ENCODE measurements around the gene GMDS.
"Not testable (repeated sequence)": the region's sequence is repeated elsewhere in the genome, so short reads cannot be mapped to it uniquely, and the experiment has no call there.

The GMDS gene

GRCh38 chr6:1770968-1771723 is 474.3 kb downstream of the GMDS start:
- in situ Hi-C loops (cut with HindIII; ENCODE audit: low sequenced_read_pairs), result no loop called here

- in situ Hi-C loops (cut with HindIII; ENCODE audit: low sequenced_read_pairs), result no loop called here
Observed at GRCh38 chr6:1770435-1770843, 475.0 kb downstream of the GMDS start.

GRCh38 chr6:1767481-1768246 is 477.7 kb downstream of the GMDS start:
- in situ Hi-C loops (cut with HindIII; ENCODE audit: low sequenced_read_pairs), result loop anchor here (5.0 kb wide), 2 partner anchors 45 to 140 kb away; no protein-coding TSS in a partner anchor

- in situ Hi-C loops (cut with HindIII; ENCODE audit: low sequenced_read_pairs), result loop anchor here (5.0 kb wide), 2 partner anchors 44 to 139 kb away; no protein-coding TSS in a partner anchor
Observed at GRCh38 chr6:1766654-1767053, 478.8 kb downstream of the GMDS start.

GRCh38 chr6:1765160-1765903 is 480.1 kb downstream of the GMDS start:
- in situ Hi-C loops (cut with HindIII; ENCODE audit: low sequenced_read_pairs), result loop anchor here (5.0 kb wide), 2 partner anchors 43 to 138 kb away; no protein-coding TSS in a partner anchor

- in situ Hi-C loops (cut with HindIII; ENCODE audit: low sequenced_read_pairs), result no loop called here
Observed at GRCh38 chr6:1764397-1764987, 480.9 kb downstream of the GMDS start.

- in situ Hi-C loops (cut with HindIII; ENCODE audit: low sequenced_read_pairs), result no loop called here
Observed at GRCh38 chr6:1763404-1763803, 482.0 kb downstream of the GMDS start.

- in situ Hi-C loops (cut with HindIII; ENCODE audit: low sequenced_read_pairs), result no loop called here
Observed at GRCh38 chr6:1762203-1762602, 483.2 kb downstream of the GMDS start.

GRCh38 chr6:1761477-1761877 is 483.9 kb downstream of the GMDS start:
- in situ Hi-C loops (cut with HindIII; ENCODE audit: low sequenced_read_pairs), result no loop called here

GRCh38 chr6:1760876-1761275 is 484.5 kb downstream of the GMDS start:
- in situ Hi-C loops (cut with HindIII; ENCODE audit: low sequenced_read_pairs), result no loop called here

- in situ Hi-C loops (cut with HindIII; ENCODE audit: low sequenced_read_pairs), result no loop called here
Observed at GRCh38 chr6:1759870-1760269, 485.5 kb downstream of the GMDS start.

- in situ Hi-C loops (cut with HindIII; ENCODE audit: low sequenced_read_pairs), result no loop called here
Observed at GRCh38 chr6:1758076-1758679, 487.2 kb downstream of the GMDS start.

GRCh38 chr6:1757131-1757530 is 488.3 kb downstream of the GMDS start:
- in situ Hi-C loops (cut with HindIII; ENCODE audit: low sequenced_read_pairs), result no loop called here

GRCh38 chr6:1756472-1757129 is 488.8 kb downstream of the GMDS start:
- in situ Hi-C loops (cut with HindIII; ENCODE audit: low sequenced_read_pairs), result no loop called here

GRCh38 chr6:1751063-1751462 is 494.3 kb downstream of the GMDS start:
- in situ Hi-C loops (cut with HindIII; ENCODE audit: low sequenced_read_pairs), result not testable (repeated sequence)

GRCh38 chr6:1749041-1749440 is 496.4 kb downstream of the GMDS start:
- in situ Hi-C loops (cut with HindIII; ENCODE audit: low sequenced_read_pairs), result no loop called here

GRCh38 chr6:1747531-1747930 is 497.9 kb downstream of the GMDS start:
- in situ Hi-C loops (cut with HindIII; ENCODE audit: low sequenced_read_pairs), result no loop called here

- in situ Hi-C loops (cut with HindIII; ENCODE audit: low sequenced_read_pairs), result no loop called here
Observed at GRCh38 chr6:1747003-1747402, 498.4 kb downstream of the GMDS start.

GRCh38 chr6:1745814-1746213 is 499.6 kb downstream of the GMDS start:
- in situ Hi-C loops (cut with HindIII; ENCODE audit: low sequenced_read_pairs), result no loop called here

- in situ Hi-C loops (cut with HindIII; ENCODE audit: low sequenced_read_pairs), result no loop called here
Observed at GRCh38 chr6:1744543-1744942, 500.9 kb downstream of the GMDS start.

Measured in endothelial cell of hepatic sinusoid (primary cell).